ENCODE data around the gene CBARP. TPM values are rescaled to one million over a fixed set of nuclear protein-coding genes. Genes with fewer than 3 reads are reported as not detected.
A peak's percentile ranks its signal among the peaks of the same experiment; 100 is the strongest.

Gene CBARP
- total RNA-seq, 1 experiment from 2014 or later = 23.8 TPM

DNA sequence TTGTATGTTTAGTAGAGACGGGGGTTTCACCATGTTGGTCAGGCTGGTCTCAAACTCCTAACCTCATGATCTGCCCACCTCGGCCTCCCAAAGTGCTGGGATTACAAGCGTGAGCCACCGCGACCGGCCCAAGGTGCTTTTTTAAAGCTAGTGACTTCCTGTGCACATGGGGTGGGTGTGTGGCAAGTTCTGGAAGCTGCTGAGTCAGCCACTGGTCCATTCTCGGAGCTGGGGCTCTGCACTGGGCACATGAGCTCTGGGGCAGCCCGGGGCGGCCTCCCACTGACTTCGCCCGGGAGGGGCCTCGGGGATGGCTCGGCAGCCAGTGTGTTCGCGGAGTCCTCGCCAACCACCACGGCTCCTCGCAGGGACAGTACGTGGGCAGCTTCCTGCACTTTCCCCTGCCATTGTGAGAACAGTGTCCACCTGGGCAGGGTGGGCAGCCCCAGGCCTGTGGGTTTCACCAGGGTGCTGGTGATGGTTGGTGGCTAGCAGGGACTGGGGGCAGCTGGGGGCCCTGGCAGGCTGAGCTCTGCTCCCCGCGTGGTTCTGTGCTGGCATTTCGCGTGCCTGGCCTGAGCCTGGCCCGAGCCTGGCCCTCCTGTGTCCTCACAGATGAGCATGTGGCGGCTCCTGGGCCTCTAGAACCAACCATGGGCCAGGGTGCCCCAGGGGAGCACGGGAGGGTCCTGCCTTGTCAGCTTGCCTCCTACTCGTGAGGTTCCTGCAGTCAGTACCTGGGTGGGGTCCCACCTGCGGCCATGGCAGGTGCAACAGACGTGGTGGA is 12.2 kb downstream of the CBARP start:
- peaks cover 4% of the 10 kb centered on the region; the same call in 1 of the 2 replicates for H3K79me2 ChIP-seq (ENCODE audit: insufficient read depth, low read length)
- BruUV-seq (replicated peaks) = no TSS peak
- ChIA-PET RAD21 (ENCODE audit: low non-redundant PET in 1 of 2, low total read pairs in 2 of 2, uncharacterized antibody in 2 of 2, unreplicated experiment in 2 of 2) (no interaction called here), POLR2A (no interaction called here), CTCF (interaction anchor here (0.8 to 1.4 kb wide), 4 partner anchors 10 to 41 kb away, joined by 3 to 5 read pairs (median 4); no protein-coding TSS in a partner anchor)
- no peaks in the 10 kb centered on the region for H4K20me1 ChIP-seq (ENCODE audit: insufficient read depth)
- peak overlapping the region; percentile 92; the same call in 1 of the 2 replicates for H3K27ac ChIP-seq (ENCODE audit: low read depth, low read length)
- no peak overlapping the region for H3K9ac ChIP-seq (ENCODE audit: low read length)
- H3K36me3 ChIP-seq (ENCODE audit: control insufficient read depth in 1 of 2, insufficient read depth in 2 of 2, low read length in 2 of 2) = peaks cover 2 to 6% of the 10 kb centered on the region in 2 experiments; a peak in 2 of 4 replicates
- intact Hi-C loops (cut with micrococcal nuclease) = no loop called here
- H3K4me3 ChIP-seq (replicated peaks in 1 of 2; ENCODE audit: low read depth in 1 of 2, low read length in 2 of 2) = no peak overlapping the region
- no peak overlapping the region for H2AFZ ChIP-seq (ENCODE audit: low read depth, low read length, poor library complexity, severe bottlenecking)
- H3K4me1 ChIP-seq (ENCODE audit: control insufficient read depth in 1 of 2, insufficient read depth in 2 of 2, low read length in 2 of 2) = peaks cover 15 to 25% of the 10 kb centered on the region in 2 experiments
- no peak overlapping the region for H3K4me2 ChIP-seq (ENCODE audit: low read length)
- no peak for ATAC-seq
- H3K27me3 ChIP-seq (ENCODE audit: insufficient read depth, low read length) = no peaks in the 10 kb centered on the region
- TF ChIP-seq FOSL1 (IDR thresholded peaks at IDR 0.05; ENCODE audit: low read depth) (no peak), ZFX (IDR thresholded peaks at IDR 0.05) (no peak), CEBPB (IDR thresholded peaks at IDR 0.05; ENCODE audit: low read depth) (no peak)
- no peak for DNase-seq (ENCODE audit: low read depth, low spot score)
- no peaks in the 10 kb centered on the region for H3K9me2 ChIP-seq (ENCODE audit: insufficient read depth)
- H3K9me3 ChIP-seq (ENCODE audit: control insufficient read depth in 1 of 2, insufficient read depth in 1 of 2, low read depth in 1 of 2, low read length in 2 of 2) = no peaks in the 10 kb centered on the region

DNA sequence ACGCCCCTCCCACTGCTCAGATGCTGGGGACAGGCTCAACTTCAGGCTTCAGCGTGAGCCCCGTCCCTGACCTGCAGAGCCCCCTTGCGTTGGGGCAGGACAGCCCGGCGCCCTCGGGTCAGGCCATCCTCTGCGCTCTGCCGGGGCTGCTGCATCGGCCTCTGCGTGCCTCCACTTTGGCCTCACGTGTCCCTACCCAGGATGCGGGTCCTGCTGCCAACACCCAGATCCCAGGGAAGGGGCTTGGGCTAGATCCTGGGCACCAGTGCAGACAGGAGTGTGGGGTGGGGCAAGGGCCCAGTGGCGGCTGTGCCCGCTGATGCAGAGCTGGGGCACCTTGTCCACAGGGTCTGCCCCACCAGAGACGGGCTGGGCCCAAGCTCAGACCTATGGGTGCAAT is 13.0 kb downstream of the CBARP start:
- Histone ChIP-seq H3K27me3 (ENCODE audit: insufficient read depth, low read length) (no peaks in the 10 kb centered on the region), H3K4me2 (ENCODE audit: low read length) (no peak overlapping the region), H3K4me3 (replicated peaks in 1 of 2; ENCODE audit: low read depth in 1 of 2, low read length in 2 of 2) (no peak overlapping the region), H4K20me1 (ENCODE audit: insufficient read depth) (no peaks in the 10 kb centered on the region), H3K4me1 (ENCODE audit: control insufficient read depth in 1 of 2, insufficient read depth in 2 of 2, low read length in 2 of 2) (peaks cover 15 to 25% of the 10 kb centered on the region in 2 experiments), H3K36me3 (ENCODE audit: control insufficient read depth in 1 of 2, insufficient read depth in 2 of 2, low read length in 2 of 2) (peaks cover 2 to 6% of the 10 kb centered on the region in 2 experiments; a peak in 2 of 4 replicates), H3K9me2 (ENCODE audit: insufficient read depth) (no peaks in the 10 kb centered on the region), H3K9ac (ENCODE audit: low read length) (no peak overlapping the region), H3K9me3 (ENCODE audit: control insufficient read depth in 1 of 2, insufficient read depth in 1 of 2, low read depth in 1 of 2, low read length in 2 of 2) (no peaks in the 10 kb centered on the region), H3K27ac (ENCODE audit: low read depth, low read length) (peak overlapping the region; percentile 14; the same call in 1 of the 2 replicates), H3K79me2 (ENCODE audit: insufficient read depth, low read length) (peaks cover 10% of the 10 kb centered on the region; the same call in 1 of the 2 replicates), H2AFZ (ENCODE audit: low read depth, low read length, poor library complexity, severe bottlenecking) (no peak overlapping the region)
- intact Hi-C loops (cut with micrococcal nuclease) = no loop called here
- TF ChIP-seq RAD21 (IDR thresholded peaks at IDR 0.05; ENCODE audit: low read depth) = no peak
- TF ChIP-seq EZH2 (IDR thresholded peaks at IDR 0.05) = no peak
- no peak for TF ChIP-seq ZFX (IDR thresholded peaks at IDR 0.05)
- no peak for TF ChIP-seq POLR2AphosphoS5 (IDR thresholded peaks at IDR 0.05; ENCODE audit: low read depth, low read length)
- no peak for TF ChIP-seq JUND (IDR thresholded peaks at IDR 0.05)
- TF ChIP-seq, protein P1, sequence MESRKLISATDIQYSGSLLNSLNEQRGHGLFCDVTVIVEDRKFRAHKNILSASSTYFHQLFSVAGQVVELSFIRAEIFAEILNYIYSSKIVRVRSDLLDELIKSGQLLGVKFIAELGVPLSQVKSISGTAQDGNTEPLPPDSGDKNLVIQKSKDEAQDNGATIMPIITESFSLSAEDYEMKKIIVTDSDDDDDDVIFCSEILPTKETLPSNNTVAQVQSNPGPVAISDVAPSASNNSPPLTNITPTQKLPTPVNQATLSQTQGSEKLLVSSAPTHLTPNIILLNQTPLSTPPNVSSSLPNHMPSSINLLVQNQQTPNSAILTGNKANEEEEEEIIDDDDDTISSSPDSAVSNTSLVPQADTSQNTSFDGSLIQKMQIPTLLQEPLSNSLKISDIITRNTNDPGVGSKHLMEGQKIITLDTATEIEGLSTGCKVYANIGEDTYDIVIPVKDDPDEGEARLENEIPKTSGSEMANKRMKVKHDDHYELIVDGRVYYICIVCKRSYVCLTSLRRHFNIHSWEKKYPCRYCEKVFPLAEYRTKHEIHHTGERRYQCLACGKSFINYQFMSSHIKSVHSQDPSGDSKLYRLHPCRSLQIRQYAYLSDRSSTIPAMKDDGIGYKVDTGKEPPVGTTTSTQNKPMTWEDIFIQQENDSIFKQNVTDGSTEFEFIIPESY (IDR thresholded peaks at IDR 0.05; ENCODE audit: extremely low read depth, insufficient replicate concordance, low read length) = no peak
- no peak for TF ChIP-seq SIN3A (IDR thresholded peaks at IDR 0.05; ENCODE audit: low read depth)
- TF ChIP-seq POLR2A (IDR thresholded peaks at IDR 0.05; ENCODE audit: borderline replicate concordance, extremely low read depth, insufficient read depth, insufficient read length) = no peak
- TF ChIP-seq FOSL1 (IDR thresholded peaks at IDR 0.05; ENCODE audit: low read depth) = no peak
- TF ChIP-seq EGR1 (IDR thresholded peaks at IDR 0.05; ENCODE audit: low read depth) = no peak
- TF ChIP-seq YY1 (IDR thresholded peaks at IDR 0.05; ENCODE audit: extremely low read depth, insufficient replicate concordance, low read depth, low read length) = no peak
- ChIA-PET RAD21 (ENCODE audit: low non-redundant PET in 1 of 2, low total read pairs in 2 of 2, uncharacterized antibody in 2 of 2, unreplicated experiment in 2 of 2) (interaction anchor here in 1 of 2 experiments (0.5 kb wide), 1 partner anchor 150 kb away, joined by 3 read pairs; no protein-coding TSS in a partner anchor), CTCF (interaction anchor here (1.3 to 1.4 kb wide), 2 partner anchors 20 to 42 kb away, joined by 4 to 5 read pairs; no protein-coding TSS in a partner anchor), POLR2A (no interaction called here)
- ATAC-seq (no peak), DNase-seq (ENCODE audit: low read depth, low spot score) (no peak)
- no TSS peak for BruUV-seq (replicated peaks)
